Uterus (tissue), 2 donors: Measurements from ENCODE around the gene YPEL5.

Experiments used
- POLR2A ChIP-seq, 2 donors: fragments of 450-650 bp; IDR thresholded peaks; one replicate each; pipeline ENCODE4 v1.6.1; 2016; ENCODE audit warnings: antibody characterized with exemption in 2 of 2, mild to moderate bottlenecking in 1 of 2, moderate library complexity in 1 of 2
- TF ChIP-seq, protein P1 (sequence below), 4 experiments: fragments of 200-600 bp in 2 of 4; fragments of 450-650 bp in 2 of 4; sonication (generic) in 2 of 4; IDR thresholded peaks; one replicate each; pipeline ENCODE4 v1.5.1; 2016 to 2019; ENCODE audit warnings: antibody characterized with exemption in 4 of 4, mild to moderate bottlenecking in 2 of 4, moderate library complexity in 1 of 4

DNA sequence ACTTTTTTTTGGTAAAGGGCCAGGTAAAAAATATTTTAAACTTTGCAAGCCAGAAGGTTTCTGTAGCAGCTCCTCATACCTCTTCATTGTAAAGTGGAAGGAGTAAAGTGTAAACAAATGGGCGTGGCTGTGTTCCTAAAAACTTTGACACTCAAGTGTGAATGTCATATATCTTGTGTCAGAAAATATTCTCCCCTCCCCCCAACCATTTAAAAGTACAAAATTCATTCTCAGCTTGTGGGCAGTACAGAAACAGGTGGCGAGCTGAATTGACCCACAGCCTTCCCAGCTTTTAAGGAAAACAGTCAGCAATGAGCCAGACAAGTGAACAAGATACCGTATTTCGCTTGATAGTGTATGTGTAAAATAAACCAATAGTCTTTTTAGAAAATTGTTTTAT is 4.0 kb downstream of the YPEL5 start:
- TF ChIP-seq POLR2A (IDR thresholded peaks at IDR 0.05), result no peak
- TF ChIP-seq, protein P1, sequence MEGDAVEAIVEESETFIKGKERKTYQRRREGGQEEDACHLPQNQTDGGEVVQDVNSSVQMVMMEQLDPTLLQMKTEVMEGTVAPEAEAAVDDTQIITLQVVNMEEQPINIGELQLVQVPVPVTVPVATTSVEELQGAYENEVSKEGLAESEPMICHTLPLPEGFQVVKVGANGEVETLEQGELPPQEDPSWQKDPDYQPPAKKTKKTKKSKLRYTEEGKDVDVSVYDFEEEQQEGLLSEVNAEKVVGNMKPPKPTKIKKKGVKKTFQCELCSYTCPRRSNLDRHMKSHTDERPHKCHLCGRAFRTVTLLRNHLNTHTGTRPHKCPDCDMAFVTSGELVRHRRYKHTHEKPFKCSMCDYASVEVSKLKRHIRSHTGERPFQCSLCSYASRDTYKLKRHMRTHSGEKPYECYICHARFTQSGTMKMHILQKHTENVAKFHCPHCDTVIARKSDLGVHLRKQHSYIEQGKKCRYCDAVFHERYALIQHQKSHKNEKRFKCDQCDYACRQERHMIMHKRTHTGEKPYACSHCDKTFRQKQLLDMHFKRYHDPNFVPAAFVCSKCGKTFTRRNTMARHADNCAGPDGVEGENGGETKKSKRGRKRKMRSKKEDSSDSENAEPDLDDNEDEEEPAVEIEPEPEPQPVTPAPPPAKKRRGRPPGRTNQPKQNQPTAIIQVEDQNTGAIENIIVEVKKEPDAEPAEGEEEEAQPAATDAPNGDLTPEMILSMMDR (IDR thresholded peaks at IDR 0.05), result no peak
